Nephron progenitor cell (in vitro differentiated cells): ENCODE data around the gene SLC34A2.

ENCODE experiments used
- DNase-seq: peaks from one replicate; pipeline ENCODE4 v3.0.0; 2021
- H3K27ac Mint-ChIP-seq: 2 replicates; pipeline ENCODE4 v1.8.0; 2021; ENCODE audit warnings: mild to moderate bottlenecking, moderate library complexity, mixed read lengths
- H3K27me3 Mint-ChIP-seq: 2 replicates; pipeline ENCODE4 v1.8.0; 2021; ENCODE audit warnings: mild to moderate bottlenecking, low read depth, mixed read lengths; ENCODE audit not compliant: poor library complexity
- H3K36me3 Mint-ChIP-seq: 2 replicates; pipeline ENCODE4 v1.8.0; 2021; ENCODE audit warnings: low read depth, mixed read lengths
- H3K4me1 Mint-ChIP-seq: 2 replicates; pipeline ENCODE4 v1.8.0; 2021; ENCODE audit warnings: mixed read lengths
- H3K4me3 Mint-ChIP-seq: 2 replicates; pipeline ENCODE4 v1.8.0; 2021; ENCODE audit warnings: mild to moderate bottlenecking, moderate library complexity, mixed read lengths
- H3K9me3 Mint-ChIP-seq: 2 replicates; pipeline ENCODE4 v1.8.0; 2021; ENCODE audit warnings: mild to moderate bottlenecking, moderate library complexity, mixed read lengths
- TF ChIP-seq, protein P1 (sequence below): fragments of 200-600 bp; sonication (generic); IDR thresholded peaks from 2 replicates; pipeline ENCODE4 v1.5.0; 2021; ENCODE audit warnings: antibody characterized with exemption

SLC34A2 gene

DNA sequence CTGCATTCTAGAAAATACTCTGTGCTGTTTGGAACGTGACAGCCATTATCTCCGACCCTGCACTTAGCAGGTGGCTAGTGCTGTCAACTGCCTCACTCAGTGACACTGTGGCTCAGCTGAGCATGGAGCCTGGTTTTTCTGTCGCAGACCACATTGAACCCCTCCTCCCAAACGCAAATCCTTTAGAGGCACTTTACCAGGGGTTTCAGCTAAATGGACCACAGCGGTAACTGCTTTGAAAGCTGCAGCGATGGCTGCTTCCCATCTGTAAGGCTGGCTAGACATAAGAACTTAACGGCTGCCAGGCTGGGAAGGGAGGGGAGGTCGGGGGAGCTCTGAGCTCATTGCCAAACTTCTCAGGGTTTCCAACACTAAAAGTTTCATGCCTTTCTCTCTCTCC, 8.1 kb downstream of the SLC34A2 start:
- no peak for DNase-seq
- peaks cover 15% of the 10 kb centered on the region for H3K4me1 Mint-ChIP-seq
- H3K4me3 Mint-ChIP-seq = no peak overlapping the region
- no peak overlapping the region for H3K27ac Mint-ChIP-seq
- peaks cover 10% of the 10 kb centered on the region for H3K27me3 Mint-ChIP-seq
- TF ChIP-seq, protein P1, sequence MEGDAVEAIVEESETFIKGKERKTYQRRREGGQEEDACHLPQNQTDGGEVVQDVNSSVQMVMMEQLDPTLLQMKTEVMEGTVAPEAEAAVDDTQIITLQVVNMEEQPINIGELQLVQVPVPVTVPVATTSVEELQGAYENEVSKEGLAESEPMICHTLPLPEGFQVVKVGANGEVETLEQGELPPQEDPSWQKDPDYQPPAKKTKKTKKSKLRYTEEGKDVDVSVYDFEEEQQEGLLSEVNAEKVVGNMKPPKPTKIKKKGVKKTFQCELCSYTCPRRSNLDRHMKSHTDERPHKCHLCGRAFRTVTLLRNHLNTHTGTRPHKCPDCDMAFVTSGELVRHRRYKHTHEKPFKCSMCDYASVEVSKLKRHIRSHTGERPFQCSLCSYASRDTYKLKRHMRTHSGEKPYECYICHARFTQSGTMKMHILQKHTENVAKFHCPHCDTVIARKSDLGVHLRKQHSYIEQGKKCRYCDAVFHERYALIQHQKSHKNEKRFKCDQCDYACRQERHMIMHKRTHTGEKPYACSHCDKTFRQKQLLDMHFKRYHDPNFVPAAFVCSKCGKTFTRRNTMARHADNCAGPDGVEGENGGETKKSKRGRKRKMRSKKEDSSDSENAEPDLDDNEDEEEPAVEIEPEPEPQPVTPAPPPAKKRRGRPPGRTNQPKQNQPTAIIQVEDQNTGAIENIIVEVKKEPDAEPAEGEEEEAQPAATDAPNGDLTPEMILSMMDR = no peak
- no peaks in the 10 kb centered on the region for H3K9me3 Mint-ChIP-seq
- H3K36me3 Mint-ChIP-seq = no peaks in the 10 kb centered on the region

GRCh38 chr4:25666031-25666630, 10.5 kb downstream of the SLC34A2 start:
- peaks cover 15% of the 10 kb centered on the region for H3K4me1 Mint-ChIP-seq
- H3K9me3 Mint-ChIP-seq = no peaks in the 10 kb centered on the region
- no peaks in the 10 kb centered on the region for H3K36me3 Mint-ChIP-seq
- H3K27me3 Mint-ChIP-seq = peaks cover 7% of the 10 kb centered on the region
- no peak for DNase-seq
- TF ChIP-seq, protein P1 = no peak
- no peak overlapping the region for H3K4me3 Mint-ChIP-seq
- no peak overlapping the region for H3K27ac Mint-ChIP-seq

DNA sequence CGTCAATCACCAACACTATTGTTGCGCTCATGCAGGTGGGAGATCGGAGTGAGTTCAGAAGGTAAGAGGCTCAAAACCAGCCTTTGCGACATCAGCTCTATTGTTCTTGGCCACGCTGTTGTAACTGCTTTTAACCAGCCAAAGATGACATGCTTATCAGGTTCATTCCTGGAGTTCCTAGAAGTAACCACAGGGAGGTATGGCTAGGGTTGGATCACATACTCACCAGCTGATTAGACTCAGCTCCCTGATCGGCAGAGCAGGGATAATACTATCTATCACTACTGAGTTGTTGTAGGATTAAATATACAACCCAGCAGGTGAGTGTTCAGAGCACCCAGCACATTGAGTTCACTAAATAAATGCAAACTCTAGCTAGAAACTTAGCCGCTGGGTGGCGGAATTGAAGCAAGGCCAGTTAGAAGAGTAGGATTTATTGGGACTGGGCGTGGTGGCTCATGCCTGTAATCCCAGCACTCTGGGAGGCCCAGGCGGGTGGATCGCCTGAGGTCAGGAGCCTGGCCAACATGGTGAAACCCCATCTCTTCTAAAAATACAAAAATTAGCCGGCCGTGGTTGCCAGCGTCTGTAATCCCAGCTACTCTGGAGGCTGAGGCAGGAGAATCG, 12.4 kb downstream of the SLC34A2 start:
- no peak for DNase-seq
- Mint-ChIP-seq H3K27ac (no peak overlapping the region), H3K27me3 (peaks cover 3% of the 10 kb centered on the region), H3K4me1 (peaks cover 15% of the 10 kb centered on the region), H3K36me3 (no peaks in the 10 kb centered on the region), H3K9me3 (no peaks in the 10 kb centered on the region), H3K4me3 (no peak overlapping the region)
- TF ChIP-seq, protein P1 = no peak

DNA sequence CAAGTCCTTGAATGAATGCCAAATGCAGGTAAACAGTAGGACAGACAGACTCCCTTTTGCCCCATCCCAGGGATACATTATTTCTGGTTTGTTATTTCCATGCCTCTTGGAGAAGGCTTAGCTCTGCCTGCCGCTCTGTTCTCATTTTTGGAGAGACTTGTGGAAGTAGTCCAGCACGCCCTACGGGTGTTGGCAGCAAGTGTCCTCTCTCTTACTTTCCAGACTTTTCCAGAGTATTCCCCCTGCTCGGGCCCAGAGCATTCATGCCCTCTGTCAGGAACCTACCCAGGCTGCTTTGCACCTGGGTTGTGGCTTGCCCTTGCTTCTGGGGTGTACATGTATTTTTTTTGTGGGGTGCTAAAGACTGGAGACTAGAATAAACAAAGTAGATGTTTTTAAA, 15.3 kb downstream of the SLC34A2 start:
- H3K27ac Mint-ChIP-seq = no peak overlapping the region
- TF ChIP-seq, protein P1 = no peak
- peaks cover 15% of the 10 kb centered on the region for H3K4me1 Mint-ChIP-seq
- no peaks in the 10 kb centered on the region for H3K36me3 Mint-ChIP-seq
- no peaks in the 10 kb centered on the region for H3K9me3 Mint-ChIP-seq
- H3K27me3 Mint-ChIP-seq = peaks cover 7% of the 10 kb centered on the region
- H3K4me3 Mint-ChIP-seq = no peak overlapping the region
- DNase-seq = no peak

- no peaks in the 10 kb centered on the region for H3K36me3 Mint-ChIP-seq
- H3K9me3 Mint-ChIP-seq = no peaks in the 10 kb centered on the region
- DNase-seq = no peak
- no peak overlapping the region for H3K4me3 Mint-ChIP-seq
- no peak overlapping the region for H3K27ac Mint-ChIP-seq
- peaks cover 7% of the 10 kb centered on the region for H3K27me3 Mint-ChIP-seq
- peaks cover 12% of the 10 kb centered on the region for H3K4me1 Mint-ChIP-seq
- TF ChIP-seq, protein P1 = no peak
These were observed 17.1 kb downstream of the SLC34A2 start for GRCh38 chr4:25672756-25673155.

GRCh38 chr4:25674386-25674785, 18.7 kb downstream of the SLC34A2 start:
- peaks cover 6% of the 10 kb centered on the region for H3K27me3 Mint-ChIP-seq
- peaks cover 8% of the 10 kb centered on the region for H3K4me1 Mint-ChIP-seq
- H3K9me3 Mint-ChIP-seq = no peaks in the 10 kb centered on the region
- H3K27ac Mint-ChIP-seq = no peak overlapping the region
- no peak overlapping the region for H3K4me3 Mint-ChIP-seq
- H3K36me3 Mint-ChIP-seq = no peaks in the 10 kb centered on the region
- DNase-seq = no peak
- TF ChIP-seq, protein P1 = no peak
